HEK293 (cell line): Measurements from ENCODE around the gene KLHDC10.

Source experiments
- CTCF ChIA-PET: fragments of 350-600 bp; formaldehyde crosslinking; extraction: SDS; loops from one replicate; lab custom pipeline; 2021; ENCODE audit warnings: antibody characterized with exemption; lab: Yijun Ruan, JAX
- POLR2A ChIA-PET: fragments of 300-600 bp; formaldehyde crosslinking; extraction: SDS; loops from one replicate; lab custom pipeline; 2020; ENCODE audit warnings: antibody characterized with exemption, inconsistent platforms; lab: Yijun Ruan, JAX
- H3K27ac ChIP-seq: fragments of 200-500 bp; sonication (Bioruptor generic); 2 replicates; pipeline ENCODE4 v1.5.1; 2014; ENCODE audit warnings: low read depth, low read length, control low read depth, inconsistent platforms; ENCODE audit errors: extremely low read depth
- H3K36me3 ChIP-seq, 2 experiments: fragments of 200-500 bp in 1 of 2; sonication (Bioruptor generic) in 1 of 2; 1 replicate in 1 of 2; 2 replicates in 1 of 2; pipeline ENCODE4 v1.5.1; 2014 to 2017; ENCODE audit warnings: inconsistent platforms in 2 of 2, low read length in 2 of 2; ENCODE audit not compliant: control insufficient read depth in 2 of 2, insufficient read depth in 1 of 2
- H3K4me1 ChIP-seq: fragments of 200-500 bp; sonication (Bioruptor generic); 2 replicates; pipeline ENCODE4 v1.5.1; 2014; ENCODE audit warnings: mild to moderate bottlenecking, low read length, inconsistent platforms; ENCODE audit not compliant: control insufficient read depth, insufficient read depth
- H3K4me3 ChIP-seq: 2 replicates; pipeline ENCODE4 v1.5.1; 2011; ENCODE audit warnings: low read depth, mild to moderate bottlenecking, control low read depth, low read length, moderate library complexity
- H3K9me3 ChIP-seq: fragments of 200-500 bp; sonication (Bioruptor generic); 2 replicates; pipeline ENCODE4 v1.5.1; 2014; ENCODE audit warnings: low read depth, low read length, inconsistent platforms; ENCODE audit not compliant: control insufficient read depth, insufficient read depth
- BCL11B ChIP-seq: fragments of 450-650 bp; formaldehyde crosslinking; IDR thresholded peaks from 2 replicates; pipeline ENCODE4 v1.5.1; 2016; ENCODE audit warnings: low read depth, missing biosample characterization, missing genetic modification characterization
- GLI2 ChIP-seq: fragments of 450-650 bp; formaldehyde crosslinking; IDR thresholded peaks from 2 replicates; pipeline ENCODE4; 2017; ENCODE audit warnings: missing biosample characterization, missing genetic modification characterization, low read depth, borderline replicate concordance
- KLF7 ChIP-seq: fragments of 450-650 bp; formaldehyde crosslinking; IDR thresholded peaks from 2 replicates; pipeline ENCODE4 v1.5.1; 2016; ENCODE audit warnings: missing biosample characterization, missing genetic modification characterization, borderline replicate concordance
- SCRT2 ChIP-seq: fragments of 450-650 bp; formaldehyde crosslinking; IDR thresholded peaks from 2 replicates; pipeline ENCODE4 v1.5.1; 2016; ENCODE audit warnings: missing biosample characterization, missing genetic modification characterization
- SP2 ChIP-seq: fragments of 450-650 bp; formaldehyde crosslinking; IDR thresholded peaks from 2 replicates; pipeline ENCODE4 v1.5.1; 2016; ENCODE audit warnings: missing biosample characterization, missing genetic modification characterization
- SP7 ChIP-seq: fragments of 450-650 bp; formaldehyde crosslinking; IDR thresholded peaks from 2 replicates; pipeline ENCODE4 v1.5.1; 2016; ENCODE audit warnings: missing biosample characterization, missing genetic modification characterization
- TCF7L2 ChIP-seq: IDR thresholded peaks from 2 replicates; pipeline ENCODE4 v1.6.1; 2011; ENCODE audit warnings: low read depth, mild to moderate bottlenecking, inconsistent platforms, low read length, moderate library complexity, borderline replicate concordance
- ZBTB11 ChIP-seq: fragments of 450-650 bp; formaldehyde crosslinking; conservative IDR thresholded peaks from 2 replicates; pipeline ENCODE4 v1.5.1; 2016; ENCODE audit warnings: low read depth, missing biosample characterization, missing genetic modification characterization
- ZBTB17 ChIP-seq: fragments of 450-650 bp; formaldehyde crosslinking; IDR thresholded peaks from 2 replicates; pipeline ENCODE4 v1.5.1; 2016; ENCODE audit warnings: missing biosample characterization, missing genetic modification characterization
- ZBTB48 ChIP-seq: fragments of 450-650 bp; formaldehyde crosslinking; IDR thresholded peaks from 2 replicates; pipeline ENCODE4 v1.5.1; 2016; ENCODE audit warnings: missing biosample characterization, missing genetic modification characterization
- ZNF266 ChIP-seq: fragments of 450-650 bp; formaldehyde crosslinking; IDR thresholded peaks from 2 replicates; pipeline ENCODE4 v1.5.1; 2016; ENCODE audit warnings: missing biosample characterization, missing genetic modification characterization, low read depth
- ZNF362 ChIP-seq: fragments of 450-650 bp; formaldehyde crosslinking; IDR thresholded peaks from 2 replicates; pipeline ENCODE4 v1.5.1; 2016; ENCODE audit warnings: missing biosample characterization, missing genetic modification characterization
- ZNF37A ChIP-seq: fragments of 450-650 bp; IDR thresholded peaks from 2 replicates; pipeline ENCODE4 v1.5.1; 2018; ENCODE audit warnings: missing biosample characterization, missing genetic modification characterization
- ZNF394 ChIP-seq: fragments of 450-650 bp; formaldehyde crosslinking; IDR thresholded peaks from 2 replicates; pipeline ENCODE4 v1.5.1; 2016; ENCODE audit warnings: missing biosample characterization, missing genetic modification characterization, mild to moderate bottlenecking, moderate library complexity, borderline replicate concordance
- ZNF488 ChIP-seq: fragments of 450-650 bp; formaldehyde crosslinking; IDR thresholded peaks from 2 replicates; pipeline ENCODE4 v1.5.1; 2016; ENCODE audit warnings: missing biosample characterization, missing genetic modification characterization
- ZNF560 ChIP-seq: fragments of 450-650 bp; formaldehyde crosslinking; IDR thresholded peaks from 2 replicates; pipeline ENCODE4 v1.5.1; 2017; ENCODE audit warnings: missing biosample characterization, missing genetic modification characterization, borderline replicate concordance
- ZNF561 ChIP-seq: fragments of 450-650 bp; IDR thresholded peaks from 2 replicates; pipeline ENCODE4 v1.5.1; 2018; ENCODE audit warnings: missing biosample characterization, missing genetic modification characterization, borderline replicate concordance
- ZNF639 ChIP-seq: fragments of 450-650 bp; formaldehyde crosslinking; IDR thresholded peaks from 2 replicates; pipeline ENCODE4 v1.5.1; 2016; ENCODE audit warnings: missing biosample characterization, missing genetic modification characterization
- ZNF658 ChIP-seq: fragments of 450-650 bp; formaldehyde crosslinking; IDR thresholded peaks from 2 replicates; pipeline ENCODE4; 2016; ENCODE audit warnings: missing biosample characterization, missing genetic modification characterization
- ZNF660 ChIP-seq: fragments of 450-650 bp; IDR thresholded peaks from 2 replicates; pipeline ENCODE4 v1.5.1; 2018; ENCODE audit warnings: missing biosample characterization, mild to moderate bottlenecking, missing genetic modification characterization
- ZNF664 ChIP-seq: fragments of 450-650 bp; formaldehyde crosslinking; IDR thresholded peaks from 2 replicates; pipeline ENCODE4 v1.5.1; 2016; ENCODE audit warnings: missing biosample characterization, missing genetic modification characterization
- ZSCAN16 ChIP-seq: fragments of 450-650 bp; formaldehyde crosslinking; IDR thresholded peaks from 2 replicates; pipeline ENCODE4 v1.5.1; 2016; ENCODE audit warnings: missing biosample characterization, missing genetic modification characterization

Gene KLHDC10

GRCh38 chr7:130133029-130133782 is 62.9 kb downstream of the KLHDC10 start:
- CTCF ChIA-PET, result no interaction called here
- Histone ChIP-seq H3K36me3 (peaks cover 5 to 48% of the 10 kb centered on the region in 2 experiments; a peak in 2 of 3 replicates), H3K9me3 (no peaks in the 10 kb centered on the region), H3K27ac (no peak overlapping the region), H3K4me1 (no peaks in the 10 kb centered on the region), H3K4me3 (no peak overlapping the region)
- no peak for TF ChIP-seq ZNF266
- TF ChIP-seq ZNF394 (tag by site-specific recombination), result 0 out of 2 replicates have a peak, but pooled peaks have one; percentile 24
- POLR2A ChIA-PET, result no interaction called here

GRCh38 chr7:130134106-130134636 is 63.8 kb downstream of the KLHDC10 start:
- Histone ChIP-seq H3K4me1 (no peaks in the 10 kb centered on the region), H3K4me3 (no peak overlapping the region), H3K36me3 (peaks cover 5 to 43% of the 10 kb centered on the region in 2 experiments; a peak in 2 of 3 replicates), H3K27ac (no peak overlapping the region), H3K9me3 (no peaks in the 10 kb centered on the region)
- no peak for TF ChIP-seq TCF7L2
- TF ChIP-seq ZBTB11 (tag by site-specific recombination), result no peak
- TF ChIP-seq ZNF560 (tag by site-specific recombination), result no peak
- TF ChIP-seq GLI2 (tag by site-specific recombination), result no peak
- no peak for TF ChIP-seq BCL11B (tag by site-specific recombination)
- no peak for TF ChIP-seq ZNF664
- TF ChIP-seq ZBTB48, result no peak
- TF ChIP-seq ZNF37A, result no peak
- TF ChIP-seq SP2 (tag by site-specific recombination), result no peak
- POLR2A ChIA-PET, result interaction anchor here (0.6 kb wide), 1 partner anchor 56 kb away, joined by 3 read pairs; no protein-coding TSS in a partner anchor
- CTCF ChIA-PET, result no interaction called here

- no peak for TF ChIP-seq KLF7
- TF ChIP-seq ZNF660 (tag by site-specific recombination), result no peak
- TF ChIP-seq SCRT2 (tag by site-specific recombination), result no peak
- no peak for TF ChIP-seq SP7 (tag by site-specific recombination)
- no peak for TF ChIP-seq ZBTB17 (tag by site-specific recombination)
- no peak for TF ChIP-seq ZNF488 (tag by site-specific recombination)
- no peak for TF ChIP-seq ZSCAN16
- no peak for TF ChIP-seq ZNF362
- TF ChIP-seq ZNF658 (tag by site-specific recombination), result no peak
- no peak for TF ChIP-seq ZNF561 (tag by site-specific recombination)
- TF ChIP-seq ZNF639 (tag by site-specific recombination), result no peak
- Histone ChIP-seq H3K4me1 (no peaks in the 10 kb centered on the region), H3K9me3 (no peaks in the 10 kb centered on the region), H3K27ac (no peak overlapping the region), H3K4me3 (no peak overlapping the region), H3K36me3 (peaks cover 5 to 42% of the 10 kb centered on the region in 2 experiments; a peak in 2 of 3 replicates)
- CTCF ChIA-PET, result interaction anchor here (0.7 kb wide), 1 partner anchor 1595 kb away, joined by 3 read pairs; no protein-coding TSS in a partner anchor
- POLR2A ChIA-PET, result interaction anchor here (0.6 kb wide), 1 partner anchor 56 kb away, joined by 3 read pairs; no protein-coding TSS in a partner anchor
These were observed 64.4 kb downstream of the KLHDC10 start for GRCh38 chr7:130134726-130135125.
